ENCODE data around the gene CPA4.

Gene CPA4

DNA sequence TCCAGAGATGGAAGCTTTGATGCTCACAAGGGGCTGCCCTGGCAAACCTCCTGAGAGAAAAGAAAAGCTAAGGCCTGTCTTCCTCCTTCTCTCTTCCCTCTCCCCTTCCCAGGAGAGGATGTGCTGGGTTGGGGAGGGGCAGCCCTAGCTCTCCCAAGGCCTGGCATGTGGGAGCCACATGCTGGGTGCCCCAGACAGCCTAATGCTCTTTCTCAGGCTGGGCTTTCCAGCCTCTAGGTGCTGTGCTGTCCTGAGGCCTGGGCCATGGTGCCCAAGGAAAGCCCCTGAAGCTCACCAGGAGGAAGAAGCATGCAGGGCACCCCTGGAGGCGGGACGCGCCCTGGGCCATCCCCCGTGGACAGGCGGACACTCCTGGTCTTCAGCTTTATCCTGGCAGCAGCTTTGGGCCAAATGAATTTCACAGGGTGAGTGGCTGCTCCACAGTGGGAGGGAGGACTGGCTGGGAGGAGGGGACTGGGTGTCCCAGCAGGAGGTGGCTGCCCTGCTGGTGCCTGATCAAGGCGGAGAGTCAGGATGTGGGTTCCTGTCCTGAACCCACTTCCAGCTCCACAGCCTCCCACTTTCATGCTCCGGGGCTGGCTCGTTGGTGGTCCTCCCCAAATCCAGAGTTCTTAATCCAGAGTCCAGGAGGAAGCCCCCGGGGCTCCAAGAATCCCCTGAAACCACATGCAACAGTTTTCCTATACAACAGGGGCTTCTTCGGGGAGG lies 53.4 kb downstream of the CPA4 start:
- no peak for DNase-seq

DNA sequence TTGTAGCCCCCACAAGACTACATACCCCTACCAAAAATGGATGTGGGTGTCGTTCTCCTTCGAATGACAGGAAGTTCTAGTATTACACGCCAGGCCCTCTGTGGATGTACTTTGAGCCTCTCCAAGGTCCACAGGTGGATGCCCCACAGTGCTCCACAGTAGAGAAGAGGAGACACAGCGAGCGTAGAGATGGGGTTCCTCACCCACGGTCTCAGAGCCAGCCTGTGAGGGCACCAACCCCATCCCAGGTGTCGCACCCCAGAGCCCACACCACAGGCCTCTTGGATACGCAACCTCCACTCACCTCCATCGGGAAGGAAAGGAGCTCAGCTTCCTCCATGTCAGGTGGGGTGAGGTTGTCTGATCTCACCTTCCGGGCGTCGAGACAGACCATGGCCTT lies 54.0 kb downstream of the CPA4 start:
- no peak for DNase-seq

DNA sequence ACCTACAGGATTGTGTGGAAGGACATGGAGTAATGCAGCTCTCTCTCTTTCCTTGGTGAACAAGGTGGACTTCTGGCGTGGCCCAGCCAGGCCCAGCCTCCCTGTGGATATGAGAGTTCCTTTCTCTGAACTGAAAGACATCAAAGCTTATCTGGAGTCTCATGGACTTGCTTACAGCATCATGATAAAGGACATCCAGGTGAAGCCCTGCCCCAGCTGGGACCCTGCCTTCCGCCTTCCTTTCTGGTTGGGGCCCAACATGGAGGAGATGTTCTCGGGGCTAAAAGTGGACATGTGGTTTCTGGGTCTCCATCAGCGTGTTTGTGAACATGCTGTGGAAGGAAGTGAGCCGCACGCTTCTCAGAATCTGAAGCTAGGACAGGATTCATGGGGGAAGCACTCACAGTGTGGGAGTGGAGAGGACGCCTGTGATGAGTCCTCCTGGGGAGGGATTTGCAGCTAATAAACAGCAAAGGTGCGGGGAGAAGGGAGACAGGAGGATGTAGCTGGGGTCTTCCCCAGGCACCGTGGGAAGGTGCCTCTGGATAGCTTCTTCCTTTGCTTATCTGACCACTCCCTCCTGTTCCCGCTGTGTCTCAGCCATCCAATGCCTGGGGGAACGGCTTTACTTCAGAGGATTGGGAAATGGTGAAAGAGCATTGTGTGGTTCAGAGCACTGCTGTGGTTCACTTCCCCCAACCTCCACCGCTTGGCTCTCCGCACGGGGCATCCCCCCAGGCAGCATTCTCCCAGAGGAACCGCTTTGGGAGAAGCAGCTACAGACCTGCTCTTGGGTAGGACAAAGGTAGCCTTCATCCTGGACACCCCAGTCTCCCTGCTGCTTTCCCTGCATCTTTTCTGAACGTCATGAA lies 57.2 kb downstream of the CPA4 start:
- no peak for DNase-seq

GRCh38 chr7:130350945-130351790 lies 58.2 kb downstream of the CPA4 start:
- no peak for DNase-seq

- DNase-seq = no peak
These were observed 58.8 kb downstream of the CPA4 start for GRCh38 chr7:130351791-130352090.

- no peak for DNase-seq
These were observed 59.5 kb downstream of the CPA4 start for GRCh38 chr7:130352194-130353074.

DNA sequence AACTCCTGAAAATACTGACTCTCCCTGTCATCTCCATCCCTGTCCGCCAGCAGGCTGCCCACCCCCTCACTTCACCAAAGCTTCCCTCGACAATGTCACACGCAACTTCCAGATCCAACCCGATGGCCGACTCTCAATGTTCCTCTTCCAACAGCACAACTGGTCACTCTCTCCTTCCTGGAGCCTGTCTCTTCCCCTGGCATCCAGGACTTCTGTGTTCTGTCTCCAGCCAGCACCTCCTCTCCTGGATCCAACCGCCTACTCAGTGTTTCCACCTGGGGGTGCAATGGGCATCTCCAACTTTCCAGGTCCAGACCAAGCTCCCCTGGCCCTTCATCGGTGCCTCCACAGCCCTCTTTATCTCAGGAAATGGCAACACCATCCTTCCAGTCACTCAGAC lies 60.2 kb downstream of the CPA4 start:
- DNase-seq = no peak

- DNase-seq = peak; percentile 57
These were observed 63.3 kb downstream of the CPA4 start for GRCh38 chr7:130356121-130356875.

- peak; percentile 45 for DNase-seq
These were observed 64.1 kb downstream of the CPA4 start for GRCh38 chr7:130356876-130357611.

GRCh38 chr7:130358471-130358870 lies 65.5 kb downstream of the CPA4 start:
- DNase-seq = no peak

DNA sequence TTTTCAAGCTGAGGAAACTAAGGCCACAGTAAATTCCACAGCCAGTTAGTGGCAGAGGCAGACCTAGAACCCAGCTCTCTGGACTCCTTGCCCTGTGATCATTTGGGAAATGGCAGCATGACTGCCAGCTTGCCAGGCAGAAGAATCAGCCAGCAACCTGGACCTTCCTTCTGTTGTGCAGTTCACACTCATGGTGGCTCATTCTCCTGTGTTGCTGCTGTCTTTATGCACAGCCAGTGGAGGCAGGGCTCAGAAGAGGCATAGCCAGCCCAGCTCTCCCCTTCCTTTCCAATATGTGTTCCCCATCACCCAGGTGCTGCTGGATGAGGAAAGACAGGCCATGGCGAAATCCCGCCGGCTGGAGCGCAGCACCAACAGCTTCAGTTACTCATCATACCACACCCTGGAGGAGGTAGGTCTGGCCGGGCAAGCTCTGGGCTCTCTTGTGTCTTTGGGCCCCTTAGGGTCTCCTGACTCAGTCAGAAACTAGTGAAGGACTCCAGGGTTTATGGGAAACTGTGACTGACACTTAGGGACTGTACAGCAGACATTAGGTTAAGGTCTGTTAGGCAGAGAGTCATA lies 66.4 kb downstream of the CPA4 start:
- DNase-seq = no peak

GRCh38 chr7:130360518-130360917 lies 67.6 kb downstream of the CPA4 start:
- DNase-seq = no peak

- no peak for DNase-seq
These were observed 68.7 kb downstream of the CPA4 start for GRCh38 chr7:130361681-130362080.

GRCh38 chr7:130362251-130362816 lies 69.4 kb downstream of the CPA4 start:
- no peak for DNase-seq

DNA sequence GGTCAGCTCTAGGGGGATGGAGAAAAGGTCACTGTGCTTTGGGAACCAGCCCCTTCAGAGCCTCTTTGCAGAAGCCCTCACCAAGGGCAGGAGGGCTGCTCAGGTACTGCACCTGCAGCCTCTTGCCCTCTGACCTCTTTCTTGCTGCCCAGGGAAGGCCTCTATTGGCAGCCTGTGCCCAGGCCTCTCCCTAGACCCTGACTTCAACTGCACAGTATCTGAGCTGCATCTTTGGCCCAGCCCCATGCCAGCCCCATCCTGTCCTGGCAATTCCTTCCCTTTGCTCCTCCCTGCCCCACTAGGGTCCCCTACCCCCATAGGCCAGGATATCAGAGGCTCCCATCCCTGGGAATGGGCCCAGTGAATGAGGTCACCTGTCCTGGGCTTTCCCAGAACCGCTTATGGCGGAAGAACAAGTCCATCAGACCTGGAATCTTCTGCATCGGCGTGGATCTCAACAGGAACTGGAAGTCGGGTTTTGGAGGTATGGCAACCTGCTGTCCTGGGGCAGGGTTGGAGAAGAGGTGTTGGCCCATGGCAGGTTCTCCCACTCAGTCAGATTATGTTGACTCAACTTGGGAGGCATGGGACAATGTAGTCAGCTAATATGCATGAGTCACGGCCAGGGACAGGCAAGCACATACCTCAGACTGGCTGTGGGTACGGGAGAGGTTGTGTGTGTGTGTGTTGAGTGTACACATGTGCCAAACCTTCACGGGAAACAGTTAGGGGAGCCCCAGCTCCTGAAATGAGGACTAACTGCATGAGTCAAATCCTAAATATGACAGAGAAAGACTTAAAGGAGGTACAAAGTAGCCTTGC lies 70.3 kb downstream of the CPA4 start:
- no peak for DNase-seq

- DNase-seq = no peak
These were observed 71.5 kb downstream of the CPA4 start for GRCh38 chr7:130364451-130364850.

- no peak for DNase-seq
These were observed 72.1 kb downstream of the CPA4 start for GRCh38 chr7:130365088-130365487.

DNA sequence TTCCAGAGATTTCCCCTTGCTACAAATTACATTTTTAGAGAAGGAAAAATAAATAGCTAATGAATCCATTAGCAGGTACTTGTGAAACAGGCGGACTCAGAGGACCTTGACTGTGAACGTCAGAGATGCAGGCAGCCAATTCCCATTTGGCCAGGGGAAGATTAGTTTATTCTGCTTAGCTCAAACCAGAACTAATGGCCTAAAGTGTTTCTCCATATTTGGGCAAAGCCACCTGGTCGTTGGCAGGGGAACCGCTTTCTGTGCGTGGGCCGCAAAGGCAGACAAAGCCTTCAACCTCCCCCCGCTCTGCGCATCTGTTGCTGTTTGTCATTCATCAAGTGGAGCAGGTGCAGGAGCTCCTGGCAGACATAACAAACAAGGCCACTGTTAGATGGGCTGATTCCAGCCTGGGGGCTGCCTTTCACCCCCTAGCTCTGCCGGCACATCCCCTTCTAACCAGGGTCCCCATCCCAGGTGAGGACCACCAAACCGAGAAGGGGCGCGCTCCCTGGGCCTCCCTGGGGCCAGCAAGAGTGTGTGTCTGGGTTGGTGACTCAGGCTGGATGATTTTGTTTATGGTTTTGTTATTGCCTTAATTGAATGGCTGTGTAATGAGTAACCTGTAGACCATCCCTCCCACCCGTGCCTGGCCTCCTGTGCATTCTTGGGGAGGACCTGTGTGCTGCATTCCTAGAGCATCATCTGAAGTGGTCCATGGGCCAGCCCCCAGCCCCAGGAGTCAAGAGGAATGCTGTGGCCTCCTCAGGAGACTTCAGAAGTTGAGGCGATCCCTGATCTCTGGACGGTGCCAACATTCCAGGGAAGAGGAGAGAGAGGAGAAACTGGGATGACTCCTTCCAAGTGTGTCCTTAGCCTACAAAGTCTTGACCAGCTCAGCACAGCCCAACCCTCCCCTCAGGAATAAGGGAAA lies 72.8 kb downstream of the CPA4 start:
- peak; percentile 98 for DNase-seq

Measured in DMS 273 treated with DMSO at 0.1 percent for 48 hours (cell line).